Activated naive CD4-positive, alpha-beta T cell treated with anti-CD3 and anti-CD28 coated beads for 36 hours (primary cell): ENCODE measurements around the gene FOXP1. TPM values are rescaled to one million over a fixed set of nuclear protein-coding genes. Genes with fewer than 3 reads are reported as not detected.
A peak's percentile ranks its signal among the peaks of the same experiment; 100 is the strongest.

Experiments
- CTCF ChIA-PET: fragments of 350-600 bp; sonication (Branson Sonifier 250); formaldehyde crosslinking; loops from one replicate; lab custom pipeline; 2021; ENCODE audit warnings: antibody characterized with exemption; lab: Charles Lee
- DNase-seq: peaks from one replicate; pipeline ENCODE4 v3.0.0-alpha.2; 2020
- H3K27ac Mint-ChIP-seq: one replicate; pipeline ENCODE4 v1.8.0; 2021; ENCODE audit warnings: mild to moderate bottlenecking, mixed read lengths
- H3K27me3 Mint-ChIP-seq: one replicate; pipeline ENCODE4 v1.8.0; 2021; ENCODE audit warnings: low read depth, mixed read lengths
- H3K36me3 Mint-ChIP-seq: one replicate; pipeline ENCODE4 v1.8.0; 2021; ENCODE audit warnings: low read depth, mixed read lengths
- H3K4me1 Mint-ChIP-seq: one replicate; pipeline ENCODE4 v1.8.0; 2021; ENCODE audit warnings: low read depth, mixed read lengths
- H3K4me3 Mint-ChIP-seq: one replicate; pipeline ENCODE4 v1.8.0; 2021; ENCODE audit warnings: mild to moderate bottlenecking, moderate library complexity, mixed read lengths
- H3K9me3 Mint-ChIP-seq: one replicate; pipeline ENCODE4 v1.8.0; 2021; ENCODE audit warnings: mixed read lengths
- intact Hi-C: fragments of 100-400 bp; cut with micrococcal nuclease; formaldehyde crosslinking; loops from one replicate; pipeline ENCODE4 v1.15.1; 2023
- total RNA-seq, 2 experiments: library from RNA; stranded (reverse); gene quantifications; one replicate each; pipeline ENCODE4 v1.2.3, GENCODE V29; 2021

Gene FOXP1
- total RNA-seq, 2 experiments from 2014 or later, result 95.2 to 97.4 TPM

DNA sequence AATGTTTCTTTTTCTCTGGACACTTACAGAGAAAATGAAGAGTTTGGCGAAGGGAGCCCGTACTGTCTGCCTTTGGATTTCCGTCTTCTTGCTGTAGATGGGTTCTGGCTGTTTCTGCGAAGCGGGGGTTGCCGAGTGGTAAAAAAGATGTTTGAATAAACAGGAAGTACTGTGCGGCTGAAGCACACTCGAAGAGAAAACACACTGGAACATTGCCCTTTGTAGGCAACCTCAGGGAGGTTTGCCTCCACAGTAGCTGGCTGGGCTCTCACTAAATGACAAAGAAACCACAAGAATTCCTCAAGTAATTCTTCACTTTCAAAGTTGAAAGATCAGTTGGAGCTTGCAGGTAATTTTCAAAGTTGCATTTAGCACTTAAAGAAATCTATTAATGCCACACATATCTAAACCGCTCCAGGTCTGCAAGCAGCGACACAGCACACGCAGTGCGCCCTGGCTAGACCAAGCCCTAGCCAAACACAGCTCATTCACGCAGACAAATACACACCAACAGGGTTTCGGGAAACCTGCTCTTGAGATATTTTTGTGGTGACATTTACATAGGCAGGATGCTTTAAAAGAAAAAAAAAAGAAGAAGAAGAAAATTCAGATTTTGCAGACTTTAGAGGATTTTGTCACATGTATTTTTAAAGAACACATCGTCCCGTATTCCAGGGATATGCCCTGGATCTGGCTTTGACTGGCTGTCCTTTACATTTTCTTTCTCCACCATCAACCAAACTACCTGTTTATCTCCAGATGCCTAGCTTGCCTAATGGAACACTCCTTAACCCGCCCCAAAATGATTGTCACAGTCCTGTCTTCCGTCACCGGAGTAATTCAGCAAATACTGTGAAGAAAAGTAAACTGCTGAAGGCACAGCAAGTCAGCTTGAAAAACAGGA lies 452.8 kb downstream of the FOXP1 start:
- intact Hi-C loops, result loop anchor here (1.0 to 2.0 kb wide), 5 partner anchors 20 to 452 kb away; partner anchors contain the start of gene FOXP1
- peak; percentile 82 for DNase-seq
- H3K4me1 Mint-ChIP-seq, result peaks cover 66% of the 10 kb centered on the region
- no peaks in the 10 kb centered on the region for H3K36me3 Mint-ChIP-seq
- CTCF ChIA-PET, result interaction anchor here (0.6 to 1.7 kb wide), 12 partner anchors 9 to 316 kb away, joined by 3 to 7 read pairs (median 4); no protein-coding TSS in a partner anchor
- H3K9me3 Mint-ChIP-seq, result no peaks in the 10 kb centered on the region
- H3K27me3 Mint-ChIP-seq, result no peaks in the 10 kb centered on the region
- H3K27ac Mint-ChIP-seq, result peak overlapping the region; percentile 96
- H3K4me3 Mint-ChIP-seq, result peak overlapping the region; percentile 88

DNA sequence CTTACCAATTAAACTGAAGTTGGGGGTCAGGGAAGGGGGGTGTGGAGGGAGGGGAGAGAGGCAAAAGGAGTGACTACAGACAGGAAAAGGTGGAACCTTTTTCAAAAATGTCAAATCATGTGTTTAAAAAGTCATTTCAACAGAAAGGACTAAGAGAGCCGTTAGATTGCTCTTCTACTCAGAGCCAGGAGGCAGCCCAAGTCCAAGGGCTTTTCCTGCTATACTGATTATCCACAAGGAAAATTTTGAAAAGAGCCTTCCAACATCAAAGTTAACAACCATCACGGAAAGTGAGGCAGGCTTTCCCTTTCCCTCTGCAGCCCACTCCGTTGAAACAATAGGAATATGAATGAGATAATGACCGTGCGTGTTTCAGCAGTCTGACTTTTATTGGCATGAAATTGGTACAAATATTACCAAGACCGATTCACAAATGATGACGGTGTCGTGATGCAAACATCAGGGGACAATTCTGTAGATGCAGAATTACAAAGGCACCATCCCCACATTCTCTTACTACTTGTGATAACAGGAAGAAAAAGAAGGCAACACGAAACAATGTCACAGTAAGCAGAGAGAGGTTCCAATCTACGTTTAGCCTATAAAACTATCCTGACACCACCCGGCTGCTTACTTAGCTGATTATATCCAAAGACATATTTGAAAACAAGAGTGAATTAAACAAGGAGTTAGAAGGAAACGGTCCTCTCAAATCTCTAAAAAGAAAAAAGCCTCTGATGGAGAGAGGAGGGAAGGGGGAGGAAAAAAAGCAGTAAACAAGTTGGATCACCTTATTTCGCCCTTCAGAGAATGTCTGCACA lies 453.7 kb downstream of the FOXP1 start:
- intact Hi-C loops, result loop anchor here (1.0 to 5.0 kb wide), 10 partner anchors 20 to 453 kb away; partner anchors contain the start of gene FOXP1
- peak; percentile 55 for DNase-seq
- peak overlapping the region; percentile 96 for H3K27ac Mint-ChIP-seq
- CTCF ChIA-PET, result interaction anchor here (0.6 to 1.7 kb wide), 3 partner anchors 16 to 73 kb away, joined by 3 to 4 read pairs (median 3); no protein-coding TSS in a partner anchor
- peak overlapping the region; percentile 88 for H3K4me3 Mint-ChIP-seq
- no peaks in the 10 kb centered on the region for H3K27me3 Mint-ChIP-seq
- H3K4me1 Mint-ChIP-seq, result peaks cover 67% of the 10 kb centered on the region
- H3K9me3 Mint-ChIP-seq, result no peaks in the 10 kb centered on the region
- no peaks in the 10 kb centered on the region for H3K36me3 Mint-ChIP-seq

DNA sequence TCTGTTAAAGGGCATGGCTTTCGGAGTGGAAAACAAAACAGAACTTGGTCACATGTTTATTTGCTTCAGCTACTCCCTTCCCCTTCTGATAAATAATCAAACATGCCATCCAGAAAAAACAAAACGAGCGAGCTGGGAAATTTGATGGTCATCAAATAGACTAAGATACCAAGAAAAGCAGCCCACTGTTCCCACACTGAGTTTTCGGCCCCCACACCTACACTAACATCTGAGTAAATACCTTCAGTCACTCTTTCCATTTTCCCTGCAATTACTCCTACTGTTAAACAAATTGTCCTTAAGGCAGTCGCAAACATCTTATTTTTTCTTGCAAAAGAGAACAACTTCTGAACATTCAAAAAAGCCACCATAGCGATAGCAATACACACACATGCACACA lies 454.6 kb downstream of the FOXP1 start:
- H3K27me3 Mint-ChIP-seq, result no peaks in the 10 kb centered on the region
- H3K4me1 Mint-ChIP-seq, result peaks cover 62% of the 10 kb centered on the region
- H3K27ac Mint-ChIP-seq, result peak overlapping the region; percentile 96
- intact Hi-C loops, result loop anchor here (1.0 to 5.0 kb wide), 5 partner anchors 42 to 363 kb away; no protein-coding TSS in a partner anchor
- H3K4me3 Mint-ChIP-seq, result peak overlapping the region; percentile 88
- H3K9me3 Mint-ChIP-seq, result no peaks in the 10 kb centered on the region
- CTCF ChIA-PET, result interaction anchor here (0.6 kb wide), 1 partner anchor 72 kb away, joined by 3 read pairs; no protein-coding TSS in a partner anchor
- H3K36me3 Mint-ChIP-seq, result no peaks in the 10 kb centered on the region
- no peak for DNase-seq

DNA sequence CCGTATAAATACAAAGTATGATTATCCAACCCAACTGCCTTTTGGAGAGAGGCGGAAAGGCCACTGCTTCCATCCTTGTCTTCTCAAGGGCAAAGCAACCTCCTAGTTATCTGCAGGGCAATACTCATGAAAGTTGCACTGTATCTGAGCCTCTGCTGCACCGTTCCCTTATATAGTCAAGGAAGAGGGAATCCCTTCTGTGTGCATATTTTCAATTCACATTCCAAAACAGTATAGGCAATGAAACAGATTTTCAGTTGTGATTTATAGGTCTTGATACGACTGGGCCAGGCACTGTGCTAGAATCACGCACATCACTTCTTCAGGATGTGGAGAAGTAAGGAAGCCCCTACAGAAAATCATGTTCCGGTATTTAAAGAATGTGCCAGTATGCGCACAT lies 455.7 kb downstream of the FOXP1 start:
- Mint-ChIP-seq H3K27ac (peak overlapping the region; percentile 96), H3K36me3 (no peaks in the 10 kb centered on the region), H3K4me3 (peak overlapping the region; percentile 88), H3K27me3 (no peaks in the 10 kb centered on the region), H3K9me3 (no peaks in the 10 kb centered on the region), H3K4me1 (peaks cover 60% of the 10 kb centered on the region)
- intact Hi-C loops, result loop anchor here (1.0 to 5.0 kb wide), 6 partner anchors 11 to 364 kb away; no protein-coding TSS in a partner anchor
- CTCF ChIA-PET, result interaction anchor here (1.0 kb wide), 1 partner anchor 145 kb away, joined by 3 read pairs; no protein-coding TSS in a partner anchor
- DNase-seq, result no peak

DNA sequence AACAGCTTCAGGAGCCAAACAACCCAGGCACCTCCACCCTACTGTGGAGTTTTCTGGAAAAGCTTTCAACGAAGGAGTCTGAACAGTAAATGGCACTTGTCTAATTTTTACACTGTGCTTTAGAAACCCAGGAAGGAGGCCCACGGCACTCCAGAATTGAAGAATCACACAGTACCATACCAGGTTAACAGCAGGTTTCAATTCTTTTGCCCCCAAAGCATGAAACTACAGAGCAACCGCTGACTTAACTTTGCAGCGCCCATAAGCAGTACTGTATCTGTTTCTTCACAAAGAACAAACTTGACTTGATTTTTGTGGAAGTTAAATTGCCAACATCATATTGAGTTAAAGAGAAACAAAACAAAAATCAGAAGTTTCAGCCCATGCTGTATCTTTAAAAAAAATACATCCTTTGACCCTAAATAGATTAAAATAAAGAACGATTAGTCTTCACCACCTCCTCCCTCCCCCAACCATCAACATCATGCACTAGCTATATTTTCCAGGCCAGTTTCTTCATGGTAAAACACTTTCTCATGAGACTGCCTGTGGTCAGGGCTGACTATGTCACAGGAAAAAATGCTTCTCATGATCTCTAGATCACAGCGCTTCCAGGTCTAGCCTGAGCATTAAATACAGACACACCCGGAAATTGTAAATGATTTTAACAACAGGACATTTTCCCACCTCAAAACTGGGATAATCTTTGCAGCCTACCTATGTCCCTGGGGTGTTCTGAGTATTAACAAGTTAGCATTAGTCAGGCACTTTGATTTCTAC lies 456.3 kb downstream of the FOXP1 start:
- peak; percentile 57 for DNase-seq
- CTCF ChIA-PET, result interaction anchor here (0.6 to 1.0 kb wide), 3 partner anchors 44 to 144 kb away, joined by 3 to 5 read pairs (median 3); no protein-coding TSS in a partner anchor
- H3K4me1 Mint-ChIP-seq, result peaks cover 60% of the 10 kb centered on the region
- H3K9me3 Mint-ChIP-seq, result no peaks in the 10 kb centered on the region
- H3K4me3 Mint-ChIP-seq, result peak overlapping the region; percentile 88
- peak overlapping the region; percentile 96 for H3K27ac Mint-ChIP-seq
- H3K27me3 Mint-ChIP-seq, result no peaks in the 10 kb centered on the region
- no peaks in the 10 kb centered on the region for H3K36me3 Mint-ChIP-seq
- intact Hi-C loops, result loop anchor here (1.0 to 5.0 kb wide), 6 partner anchors 10 to 365 kb away; no protein-coding TSS in a partner anchor

DNA sequence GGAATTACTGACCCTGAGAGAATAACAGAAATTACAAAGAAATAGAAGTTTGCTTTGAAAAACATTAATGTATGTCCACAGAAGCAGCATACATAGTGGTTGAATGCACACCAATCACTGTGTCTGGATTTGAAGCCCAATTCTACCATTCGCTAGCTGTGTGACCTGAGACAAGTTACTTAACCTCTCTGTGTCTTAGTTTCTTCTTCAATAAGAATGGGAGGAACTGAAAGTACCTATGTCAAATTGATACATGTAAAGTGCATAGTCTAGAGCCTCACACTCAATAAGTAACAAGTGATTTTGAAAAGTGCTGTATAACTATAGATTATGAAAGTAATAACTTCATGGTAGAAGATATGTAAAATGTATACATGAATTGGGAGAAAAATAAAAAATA lies 457.8 kb downstream of the FOXP1 start:
- Mint-ChIP-seq H3K36me3 (no peaks in the 10 kb centered on the region), H3K4me3 (peak overlapping the region; percentile 29), H3K9me3 (no peaks in the 10 kb centered on the region), H3K4me1 (peaks cover 61% of the 10 kb centered on the region), H3K27ac (peak overlapping the region; percentile 67), H3K27me3 (no peaks in the 10 kb centered on the region)
- CTCF ChIA-PET, result interaction anchor here (0.6 kb wide), 1 partner anchor 34 kb away, joined by 3 read pairs; no protein-coding TSS in a partner anchor
- peak; percentile 18 for DNase-seq
- intact Hi-C loops, result loop anchor here (2.0 to 5.0 kb wide), 4 partner anchors 115 to 367 kb away; no protein-coding TSS in a partner anchor

DNA sequence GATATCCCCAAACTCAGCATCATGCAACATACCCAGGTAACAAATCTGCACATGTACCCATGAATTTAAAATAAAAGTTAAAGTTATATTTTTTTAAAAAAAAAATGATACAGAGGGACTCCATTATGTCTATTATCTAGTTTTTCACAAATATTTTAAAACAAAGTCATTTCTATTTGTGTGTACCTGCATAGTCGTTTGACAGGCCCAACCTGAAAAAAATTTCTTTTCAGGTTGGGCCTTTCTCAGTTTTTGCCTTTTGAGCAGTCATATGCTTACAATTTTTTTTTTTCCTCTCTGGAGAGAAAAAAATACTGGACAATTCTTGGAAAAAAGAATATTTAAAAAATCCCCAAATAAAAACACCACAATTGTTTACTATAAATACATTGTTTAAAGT lies 459.5 kb downstream of the FOXP1 start:
- no peak overlapping the region for H3K4me3 Mint-ChIP-seq
- H3K36me3 Mint-ChIP-seq, result peaks cover under 1% of the 10 kb centered on the region
- CTCF ChIA-PET, result no interaction called here
- no peaks in the 10 kb centered on the region for H3K9me3 Mint-ChIP-seq
- no peak for DNase-seq
- no peak overlapping the region for H3K27ac Mint-ChIP-seq
- intact Hi-C loops, result no loop called here
- peaks cover 77% of the 10 kb centered on the region for H3K4me1 Mint-ChIP-seq
- H3K27me3 Mint-ChIP-seq, result no peaks in the 10 kb centered on the region

DNA sequence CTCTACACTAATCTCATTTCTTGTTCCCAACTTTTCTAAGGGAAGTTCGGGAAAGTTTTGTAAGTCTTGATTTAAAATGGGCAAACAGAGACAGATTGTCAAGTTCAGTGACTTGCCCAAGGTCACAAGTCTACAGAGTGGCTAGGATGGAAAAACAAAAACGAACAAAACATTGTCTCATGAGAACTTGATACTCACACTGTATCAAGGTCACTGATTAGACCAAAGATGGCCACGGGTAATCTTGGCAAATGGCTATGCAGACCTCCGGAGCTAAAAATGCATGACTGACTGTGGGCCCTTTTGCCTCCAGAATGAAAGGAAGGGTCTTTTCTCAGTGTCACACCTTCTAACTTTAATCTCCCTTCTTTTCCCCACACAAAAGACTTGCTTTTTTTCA lies 460.9 kb downstream of the FOXP1 start:
- no peaks in the 10 kb centered on the region for H3K9me3 Mint-ChIP-seq
- intact Hi-C loops, result no loop called here
- H3K27ac Mint-ChIP-seq, result no peak overlapping the region
- H3K4me1 Mint-ChIP-seq, result peaks cover 81% of the 10 kb centered on the region
- no peak for DNase-seq
- CTCF ChIA-PET, result no interaction called here
- no peaks in the 10 kb centered on the region for H3K27me3 Mint-ChIP-seq
- peaks cover 4% of the 10 kb centered on the region for H3K36me3 Mint-ChIP-seq
- H3K4me3 Mint-ChIP-seq, result no peak overlapping the region

DNA sequence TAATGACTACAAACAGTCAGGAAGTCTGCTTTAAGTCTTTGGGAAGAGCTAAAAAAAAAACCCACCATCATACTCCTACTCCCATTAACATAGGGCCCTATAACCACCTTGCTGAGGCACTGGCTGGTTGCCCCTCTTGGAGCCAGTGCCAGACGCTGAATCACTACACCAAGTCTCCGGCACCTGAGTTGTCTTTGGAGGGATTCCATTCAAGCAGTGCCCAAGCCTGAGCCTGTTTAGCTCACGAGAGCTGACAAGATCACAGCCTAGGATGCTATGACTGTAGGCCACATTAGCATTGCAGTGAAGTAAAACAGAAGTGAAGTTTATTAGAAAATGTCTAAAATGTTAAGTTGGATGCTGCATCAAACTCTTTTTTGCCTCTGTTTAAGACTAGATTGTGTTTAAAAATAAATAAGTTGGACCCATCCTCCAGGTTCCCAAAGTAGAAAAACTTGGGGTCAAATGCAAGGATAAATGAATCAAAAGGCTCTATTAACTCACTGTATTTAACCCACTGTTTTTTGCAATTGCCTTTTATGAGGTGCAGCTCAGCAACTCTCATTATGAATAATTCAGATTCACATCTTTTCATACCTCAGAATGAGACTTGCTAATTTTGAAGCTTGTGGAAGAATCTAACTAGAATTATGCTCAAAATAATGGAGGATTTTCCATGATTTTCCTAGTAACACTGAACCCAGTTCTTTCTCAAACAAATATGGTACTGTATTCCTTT lies 461.9 kb downstream of the FOXP1 start:
- CTCF ChIA-PET, result interaction anchor here (0.7 to 1.0 kb wide), 3 partner anchors 10 to 405 kb away, joined by 3 to 5 read pairs (median 4); no protein-coding TSS in a partner anchor
- peaks cover 6% of the 10 kb centered on the region for H3K36me3 Mint-ChIP-seq
- intact Hi-C loops, result no loop called here
- H3K27me3 Mint-ChIP-seq, result no peaks in the 10 kb centered on the region
- peak; percentile 41 for DNase-seq
- peak overlapping the region; percentile 70 for H3K27ac Mint-ChIP-seq
- no peaks in the 10 kb centered on the region for H3K9me3 Mint-ChIP-seq
- H3K4me3 Mint-ChIP-seq, result no peak overlapping the region
- H3K4me1 Mint-ChIP-seq, result peaks cover 85% of the 10 kb centered on the region

DNA sequence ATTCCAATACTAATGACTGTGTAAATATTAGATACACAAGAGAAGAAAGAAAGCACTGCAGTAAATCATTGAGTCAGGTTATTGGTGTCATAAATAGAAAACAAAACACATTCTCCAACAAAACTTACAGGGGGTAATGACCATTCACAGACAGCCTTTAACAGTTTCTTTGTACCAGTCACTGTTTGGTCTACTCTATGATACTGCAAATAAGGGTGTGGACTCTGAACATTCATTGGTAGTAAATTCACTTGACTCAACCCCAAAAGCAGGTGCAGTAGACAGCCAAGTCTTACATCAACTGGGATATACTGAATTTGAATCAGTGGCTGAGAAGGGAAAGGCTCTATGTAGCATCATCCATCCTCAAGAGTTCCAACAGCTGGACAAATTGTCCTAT lies 463.5 kb downstream of the FOXP1 start:
- no peak for DNase-seq
- Mint-ChIP-seq H3K27me3 (no peaks in the 10 kb centered on the region), H3K36me3 (peaks cover 6% of the 10 kb centered on the region), H3K4me3 (no peak overlapping the region), H3K9me3 (no peaks in the 10 kb centered on the region), H3K27ac (no peak overlapping the region), H3K4me1 (peaks cover 83% of the 10 kb centered on the region)
- CTCF ChIA-PET, result no interaction called here
- intact Hi-C loops, result no loop called here
